Ovary (tissue), 9 donors: Measurements from ENCODE around the gene COLGALT1. TPM values are rescaled to one million over a fixed set of nuclear protein-coding genes. Genes with fewer than 3 reads are reported as not detected.

Source experiments
- DNase-seq, 5 donors: peaks; one replicate each; pipeline ENCODE4 v3.0.0-alpha.2; 2019 to 2020
- H3K27ac ChIP-seq, 2 donors: fragments of 200-600 bp; one replicate each; pipeline versions ENCODE4 v1.5.1 to v1.8.0; 2019 to 2022
- H3K27me3 ChIP-seq: fragments of 200-600 bp; one replicate; pipeline ENCODE4 v1.8.0; 2022
- H3K36me3 ChIP-seq: fragments of 200-600 bp; sonication (generic); one replicate; pipeline ENCODE4 v1.5.1; 2019
- H3K4me1 ChIP-seq: one replicate; pipeline ENCODE4 v1.8.1; 2013; ENCODE audit warnings: mild to moderate bottlenecking, moderate library complexity; ENCODE audit not compliant: insufficient read depth
- H3K4me3 ChIP-seq: fragments of 200-600 bp; sonication (generic); one replicate; pipeline ENCODE4 v1.5.1; 2017
- H3K9me3 ChIP-seq, 2 donors: fragments of 200-600 bp in 1 of 2; sonication (generic) in 1 of 2; one replicate each; pipeline versions ENCODE4 v1.5.1 to v1.8.1; 2013 to 2019; ENCODE audit warnings: mild to moderate bottlenecking in 1 of 2, moderate library complexity in 1 of 2
- CTCF ChIP-seq, 3 donors: fragments of 450-650 bp in 2 of 3; fragments of 200-600 bp in 1 of 3; IDR thresholded peaks; one replicate each; pipeline versions ENCODE4 v1.5.1 to v1.8.0; 2016 to 2022; ENCODE audit warnings: antibody characterized with exemption in 3 of 3, mild to moderate bottlenecking in 1 of 3
- EP300 ChIP-seq: sonication (generic); formaldehyde crosslinking; IDR thresholded peaks from one replicate; pipeline ENCODE4 v1.6.1; 2017; ENCODE audit warnings: antibody characterized with exemption
- POLR2A ChIP-seq: fragments of 450-650 bp; IDR thresholded peaks from one replicate; pipeline ENCODE4 v1.6.1; 2017; ENCODE audit warnings: antibody characterized with exemption, mild to moderate bottlenecking, moderate library complexity
- WGBS, 3 donors: extraction: QIAGEN DNeasy Blood & Tissue Kit in 1 of 3; methylation state at CpG; one replicate each; pipeline versions ENCODE4 v1.1.5 to v1.1.7; 2013 to 2017; 5-methylcytosine and 5-hydroxymethylcytosine counted together
- intact Hi-C, 4 donors: fragments of 100-400 bp; cut with DNase I; formaldehyde crosslinking; loops; one replicate each; pipeline versions ENCODE4 v1.11.0 to v1.15.1; 2022 to 2023
- polyA plus RNA-seq, 2 donors: library from polyadenylated mRNA; stranded (reverse); fragments of 200-250 nt in 1 of 2; fragments of 350-450 nt in 1 of 2; fragmentation: Illumina TruSeq in 1 of 2; extraction: RNeasy Lipid Tissue Mini Kit (QIAGEN cat#74804) in 1 of 2; gene quantifications; one replicate each; pipeline ENCODE4 v1.2.3, GENCODE V29; 2013 to 2014
- total RNA-seq, 7 donors: library from RNA; depleted of rRNA in 2 of 7; stranded (reverse); fragments of >200 nt in 2 of 7; fragmentation: NEBNext Ultra II Directional in 3 of 7; extraction: Animal tissue kit (Norgen Biotek cat#: 25700) in 3 of 7; gene quantifications; one replicate each; pipeline versions ENCODE4 v1.1.0 to v1.2.4, GENCODE V29; 2016 to 2023
- donor health status: DM: no; HTN: no; CAD: no; lungs with moderate emphysema.
- donor health status: DM: no; HTN: no; CAD: no.
- donor health status: Bipolar disorder and iron deficiency.
- donor health status: DM: yes; HTN: yes; CAD: no.
- donor health status: DM: no; HTN: no; CAD: no.
- donor health status: DM: yes; HTN: yes; CAD: no.

COLGALT1 gene
- total and polyA plus RNA-seq, 9 donors: 30.4 to 75.2 (median 45.2) TPM

GRCh38 chr19:17526922-17527321 lies 28.5 kb upstream of the COLGALT1 start:
- H3K36me3 ChIP-seq: no peaks in the 10 kb centered on the region
- TF ChIP-seq CTCF (IDR thresholded peaks at IDR 0.05): no peak
- TF ChIP-seq POLR2A: no peak
- TF ChIP-seq EP300: no peak
- intact Hi-C loops: no loop called here
- H3K4me3 ChIP-seq: no peak overlapping the region
- 54 to 77% (median 64%) methylated on average over 16 of the region's 16 CpGs for WGBS, 3 donors
- no peaks in the 10 kb centered on the region for H3K9me3 ChIP-seq
- no peak overlapping the region for H3K27ac ChIP-seq
- no peak for DNase-seq
- no peaks in the 10 kb centered on the region for H3K27me3 ChIP-seq
- H3K4me1 ChIP-seq: no peaks in the 10 kb centered on the region

GRCh38 chr19:17527326-17527725 lies 28.1 kb upstream of the COLGALT1 start:
- H3K27me3 ChIP-seq: no peaks in the 10 kb centered on the region
- no peak overlapping the region for H3K4me3 ChIP-seq
- intact Hi-C loops: no loop called here
- no peaks in the 10 kb centered on the region for H3K9me3 ChIP-seq
- no peak for DNase-seq
- H3K36me3 ChIP-seq: no peaks in the 10 kb centered on the region
- TF ChIP-seq CTCF (IDR thresholded peaks at IDR 0.05) (no peak), EP300 (no peak), POLR2A (no peak)
- 51 to 58% (median 55%) methylated on average over 10 of the region's 10 CpGs for WGBS, 3 donors
- no peaks in the 10 kb centered on the region for H3K4me1 ChIP-seq
- H3K27ac ChIP-seq: no peak overlapping the region

- intact Hi-C loops: no loop called here
- TF ChIP-seq POLR2A (no peak), CTCF (IDR thresholded peaks at IDR 0.05) (no peak), EP300 (no peak)
Observed at GRCh38 chr19:17528610-17529009, 26.8 kb upstream of the COLGALT1 start.

DNA sequence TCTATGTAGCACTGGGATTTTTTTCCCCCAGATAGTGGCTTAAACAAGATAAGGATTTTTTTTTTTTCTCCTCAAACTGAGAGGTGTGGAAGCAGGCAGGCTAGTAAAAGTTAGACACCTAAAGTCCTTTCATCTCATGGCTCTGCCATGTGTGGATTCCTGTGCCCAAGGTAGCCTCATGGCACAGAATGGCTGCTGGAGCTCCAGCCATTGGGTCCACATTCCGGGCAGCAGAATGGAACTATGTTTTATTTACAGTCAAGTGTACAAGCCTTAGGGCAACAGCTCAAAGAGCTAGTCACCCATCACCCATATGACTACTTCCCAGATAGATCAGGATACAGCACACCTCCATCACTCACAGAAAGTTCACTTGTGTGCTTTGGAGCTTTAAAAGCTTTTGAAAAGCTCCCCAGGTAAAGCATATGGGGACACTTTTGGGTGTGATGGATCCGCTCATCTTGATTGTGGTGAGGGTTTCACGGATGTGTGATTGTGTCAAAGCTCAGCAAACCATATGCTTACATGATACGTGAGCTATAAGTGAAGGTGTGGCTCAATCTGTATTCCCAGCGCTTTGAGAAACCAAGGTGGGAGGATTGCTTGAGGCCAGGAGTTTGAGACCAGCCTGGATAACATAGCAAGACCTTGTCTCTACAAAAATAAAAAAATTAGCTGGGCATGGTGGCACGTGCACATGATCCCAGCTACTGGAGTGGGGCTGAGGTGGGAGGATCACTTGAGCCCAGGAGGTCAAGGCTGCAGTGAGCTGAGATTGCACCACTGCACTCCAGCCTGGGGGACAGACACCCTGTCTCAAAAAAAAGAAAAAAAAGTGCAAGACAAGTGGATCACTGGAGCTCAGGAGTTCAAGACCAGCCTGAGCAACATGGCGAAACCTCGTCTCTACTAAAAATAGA lies 25.9 kb upstream of the COLGALT1 start:
- TF ChIP-seq CTCF (IDR thresholded peaks at IDR 0.05): no peak
- TF ChIP-seq POLR2A: no peak
- no peak for TF ChIP-seq EP300

More at GRCh38 chr19:17528610-17529009, 26.8 kb upstream of the COLGALT1 start:
- no peaks in the 10 kb centered on the region for H3K27me3 ChIP-seq
- no peak overlapping the region for H3K4me3 ChIP-seq
- no peaks in the 10 kb centered on the region for H3K4me1 ChIP-seq
- no peaks in the 10 kb centered on the region for H3K36me3 ChIP-seq
- 94 to 97% (median 97%) methylated on average over 3 of the region's 3 CpGs for WGBS, 3 donors
- no peak overlapping the region for H3K27ac ChIP-seq
- DNase-seq: no peak
- H3K9me3 ChIP-seq: no peaks in the 10 kb centered on the region

More for the DNA sequence above, 25.9 kb upstream of the COLGALT1 start:
- Histone ChIP-seq H3K4me1 (no peaks in the 10 kb centered on the region), H3K9me3 (no peaks in the 10 kb centered on the region), H3K36me3 (no peaks in the 10 kb centered on the region), H3K27ac (no peak overlapping the region), H3K4me3 (no peak overlapping the region), H3K27me3 (no peaks in the 10 kb centered on the region)
- intact Hi-C loops: no loop called here
- WGBS, 3 donors: 48 to 68% (median 50%) methylated on average over 8 of the region's 8 CpGs
- no peak for DNase-seq
